Naive thymus-derived CD4-positive, alpha-beta T cell (primary cell): ENCODE results near the gene ARHGAP6. TPM values are rescaled to one million over a fixed set of nuclear protein-coding genes. Genes with fewer than 3 reads are reported as not detected.

ENCODE experiments used
- ATAC-seq: fragments of 150-1000 bp; cut with Tn5 transposase; 2 replicates; pipeline ENCODE4 v1.10.0; 2021; ENCODE audit warnings: mild to moderate bottlenecking, moderate library complexity
- CTCF ChIA-PET: fragments of 350-600 bp; sonication (Branson Sonifier 250); formaldehyde crosslinking; loops from one replicate; lab custom pipeline; 2021; ENCODE audit warnings: antibody characterized with exemption; lab: Charles Lee
- POLR2A ChIA-PET: fragments of 350-600 bp; sonication (Branson Sonifier 250); formaldehyde crosslinking; loops from one replicate; lab custom pipeline; 2021; ENCODE audit warnings: antibody characterized with exemption, inconsistent platforms; lab: Charles Lee
- DNase-seq, 9 donors: peaks; one replicate each; pipeline versions ENCODE4 v3.0.0 to v3.0.0-alpha.2; 2020 to 2022; ENCODE audit warnings: mixed read lengths in 1 of 9
- H3K27ac ChIP-seq: one replicate; pipeline ENCODE4 v1.7.0; 2013; ENCODE audit warnings: mild to moderate bottlenecking, low read depth, low read length, moderate library complexity
- H3K27me3 ChIP-seq, 2 donors: one replicate each; pipeline ENCODE4 v1.7.0; 2013; ENCODE audit warnings: low read length in 2 of 2, mild to moderate bottlenecking in 2 of 2, moderate library complexity in 2 of 2; ENCODE audit not compliant: control insufficient read depth in 2 of 2, insufficient read depth in 2 of 2
- H3K36me3 ChIP-seq, 3 experiments: 1 replicate in 2 of 3; 2 replicates in 1 of 3; pipeline ENCODE4 v1.7.0; 2013; ENCODE audit warnings: low read length in 3 of 3, mild to moderate bottlenecking in 3 of 3, moderate library complexity in 1 of 3; ENCODE audit not compliant: insufficient read depth in 3 of 3, control insufficient read depth in 2 of 3
- H3K4me1 ChIP-seq, 2 donors: one replicate each; pipeline ENCODE4 v1.7.0; 2013; ENCODE audit warnings: low read length in 2 of 2, mild to moderate bottlenecking in 2 of 2, moderate library complexity in 1 of 2; ENCODE audit not compliant: control insufficient read depth in 2 of 2, insufficient read depth in 2 of 2
- H3K4me3 ChIP-seq: 2 replicates; pipeline ENCODE4 v1.7.0; 2013; ENCODE audit warnings: mild to moderate bottlenecking, low read length
- H3K9me3 ChIP-seq, 3 experiments: 1 replicate in 2 of 3; 2 replicates in 1 of 3; pipeline ENCODE4 v1.7.0; 2013; ENCODE audit warnings: low read length in 3 of 3; ENCODE audit not compliant: control insufficient read depth in 2 of 3
- H3K27ac Mint-ChIP-seq, 9 donors: one replicate each; pipeline ENCODE4 v1.8.0; 2020 to 2022; ENCODE audit warnings: mixed read lengths in 9 of 9, mild to moderate bottlenecking in 8 of 9, moderate library complexity in 5 of 9, inconsistent platforms in 2 of 9
- H3K27me3 Mint-ChIP-seq, 5 donors: one replicate each; pipeline ENCODE4 v1.8.0; 2021 to 2022; ENCODE audit warnings: mixed read lengths in 5 of 5, mild to moderate bottlenecking in 1 of 5
- H3K36me3 Mint-ChIP-seq, 5 donors: one replicate each; pipeline ENCODE4 v1.8.0; 2020 to 2022; ENCODE audit warnings: mixed read lengths in 5 of 5, mild to moderate bottlenecking in 3 of 5, inconsistent platforms in 1 of 5
- H3K4me1 Mint-ChIP-seq, 7 donors: one replicate each; pipeline ENCODE4 v1.8.0; 2020 to 2022; ENCODE audit warnings: mixed read lengths in 7 of 7, mild to moderate bottlenecking in 3 of 7, inconsistent platforms in 1 of 7
- H3K4me3 Mint-ChIP-seq, 10 donors: one replicate each; pipeline ENCODE4 v1.8.0; 2020 to 2022; ENCODE audit warnings: mild to moderate bottlenecking in 10 of 10, mixed read lengths in 10 of 10, moderate library complexity in 6 of 10, inconsistent platforms in 2 of 10
- H3K9me3 Mint-ChIP-seq, 11 donors: one replicate each; pipeline ENCODE4 v1.8.0; 2020 to 2022; ENCODE audit warnings: mixed read lengths in 11 of 11, mild to moderate bottlenecking in 4 of 11, inconsistent platforms in 1 of 11, moderate library complexity in 1 of 11
- intact Hi-C, 2 donors: fragments of 100-400 bp; cut with micrococcal nuclease; formaldehyde crosslinking; loops; one replicate each; pipeline ENCODE4 v1.15.1; 2023
- polyA plus RNA-seq, 2 donors: library from polyadenylated mRNA; unstranded; fragments of 300-500 nt; fragmentation: Illumina TruSeq; gene quantifications; one replicate each; pipeline ENCODE4 v1.2.3, GENCODE V29; 2021
- total RNA-seq, 6 experiments: library from RNA in 5 of 6; stranded (reverse) in 5 of 6; gene quantifications; 1 replicate in 5 of 6; 2 replicates in 1 of 6; pipeline ENCODE4 v1.2.3 and lab custom pipeline; 2021 to 2026

Gene ARHGAP6
- total and polyA plus RNA-seq, 7 experiments from 2014 or later: 0.11 to 0.83 TPM; not detected in 5

DNA sequence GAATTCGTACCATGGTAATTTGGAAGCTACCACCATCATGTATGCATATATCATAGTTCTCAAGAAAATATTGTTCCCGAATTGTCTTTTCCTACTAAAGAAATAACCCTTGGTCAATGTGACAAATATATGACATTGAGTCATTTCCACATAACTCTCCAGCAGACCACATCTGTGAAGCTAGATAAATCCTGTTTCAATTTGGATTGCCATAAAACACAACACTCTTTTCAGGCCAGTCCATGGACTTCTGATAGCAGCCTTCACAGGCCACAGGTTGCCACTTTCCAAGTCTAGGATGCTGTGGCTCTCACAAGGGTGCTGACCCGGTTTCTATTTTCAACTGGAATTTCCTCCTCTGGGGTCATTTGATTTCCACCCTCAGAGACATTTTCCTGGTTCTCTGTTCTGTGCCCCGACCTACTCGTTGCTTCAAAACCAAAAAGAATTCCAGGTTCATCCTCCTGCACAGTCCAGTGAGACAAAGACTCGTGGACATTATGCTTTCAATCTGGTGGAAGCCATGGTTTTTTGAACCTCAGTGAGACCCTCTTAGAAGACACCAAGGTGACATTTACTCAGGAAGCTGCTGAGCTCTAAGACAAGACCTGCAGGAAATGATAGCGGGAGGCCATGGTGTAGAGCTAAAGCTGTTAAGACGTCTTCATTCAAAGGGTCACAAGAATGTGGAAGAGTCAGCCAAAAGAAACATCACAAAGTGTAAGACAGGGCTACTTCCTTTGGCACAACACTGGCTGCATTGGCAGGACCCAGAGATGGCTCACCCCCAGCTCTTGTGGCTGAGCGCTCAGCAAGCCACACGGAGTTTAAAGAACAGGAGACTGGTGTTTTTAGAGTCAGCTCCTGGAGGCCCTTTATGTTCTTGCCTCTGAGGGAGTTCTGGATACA lies 252.8 kb downstream of the ARHGAP6 start:
- Histone ChIP-seq H3K9me3 (no peaks in the 10 kb centered on the region), H3K27ac (no peak overlapping the region), H3K4me3 (no peak overlapping the region), H3K4me1 (no peaks in the 10 kb centered on the region), H3K36me3 (no peaks in the 10 kb centered on the region), H3K27me3 (no peaks in the 10 kb centered on the region)
- DNase-seq (no peak), ATAC-seq (no peak)
- peaks cover 0 to 9% (median 0%) of the 10 kb centered on the region in 5 donors for H3K27me3 Mint-ChIP-seq
- POLR2A ChIA-PET: no interaction called here
- intact Hi-C loops: no loop called here
- no peaks in the 10 kb centered on the region for H3K4me1 Mint-ChIP-seq
- CTCF ChIA-PET: no interaction called here
- H3K36me3 Mint-ChIP-seq: no peaks in the 10 kb centered on the region
- H3K27ac Mint-ChIP-seq: no peak overlapping the region
- peaks cover 0 to 4% (median 0%) of the 10 kb centered on the region in 11 donors for H3K9me3 Mint-ChIP-seq
- H3K4me3 Mint-ChIP-seq: no peak overlapping the region

DNA sequence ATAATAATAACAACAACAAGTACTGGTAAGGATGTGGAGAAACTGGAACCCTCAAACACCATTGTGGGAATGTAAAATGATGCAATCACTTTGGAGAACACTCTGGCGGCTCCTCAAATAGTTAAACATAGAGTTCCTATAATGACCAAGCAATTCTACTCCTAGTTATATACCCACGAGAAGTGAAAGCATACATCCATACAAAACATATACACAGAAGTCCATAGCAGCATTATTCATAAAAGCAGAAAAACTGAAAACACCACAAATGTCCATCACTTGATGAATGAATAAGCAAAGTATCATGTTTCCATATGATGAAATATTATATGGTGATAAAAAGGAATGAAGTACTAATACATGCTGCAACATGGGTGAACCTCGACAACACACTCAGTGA lies 255.8 kb downstream of the ARHGAP6 start:
- no peak overlapping the region for H3K27ac Mint-ChIP-seq
- intact Hi-C loops: no loop called here
- H3K27ac ChIP-seq: no peak overlapping the region

DNA sequence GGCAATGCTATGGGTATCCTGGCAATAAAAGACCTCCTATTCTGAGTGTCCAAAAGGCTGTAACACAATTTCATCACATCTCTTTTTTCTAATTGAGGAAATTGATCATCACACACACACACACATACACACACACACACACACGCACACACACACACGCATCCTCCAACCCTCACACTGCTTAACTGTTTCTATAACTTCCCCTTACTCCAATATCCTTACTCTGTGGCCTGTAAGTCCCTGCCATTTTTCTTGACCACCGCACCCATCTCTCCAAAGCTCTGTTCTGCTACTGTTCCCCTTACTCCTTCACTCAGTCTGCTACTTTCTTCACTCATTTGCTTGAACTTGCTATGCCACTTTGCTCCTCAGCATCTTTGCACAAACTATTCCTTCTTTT lies 256.9 kb downstream of the ARHGAP6 start:
- POLR2A ChIA-PET: no interaction called here
- no peak for DNase-seq
- Histone ChIP-seq H3K36me3 (no peaks in the 10 kb centered on the region), H3K4me1 (no peaks in the 10 kb centered on the region), H3K27ac (no peak overlapping the region), H3K4me3 (no peak overlapping the region), H3K9me3 (no peaks in the 10 kb centered on the region), H3K27me3 (no peaks in the 10 kb centered on the region)
- Mint-ChIP-seq H3K4me3 (no peak overlapping the region), H3K27me3 (peaks cover 0 to 9% (median 2%) of the 10 kb centered on the region in 5 donors), H3K9me3 (peaks cover 0 to 4% (median 0%) of the 10 kb centered on the region in 11 donors), H3K4me1 (no peaks in the 10 kb centered on the region), H3K36me3 (no peaks in the 10 kb centered on the region), H3K27ac (no peak overlapping the region)
- intact Hi-C loops: no loop called here
- CTCF ChIA-PET: no interaction called here
- no peak for ATAC-seq

More for the DNA sequence above, 255.8 kb downstream of the ARHGAP6 start:
- H3K36me3 ChIP-seq: no peaks in the 10 kb centered on the region
- no peak overlapping the region for H3K4me3 ChIP-seq
- POLR2A ChIA-PET: no interaction called here
- H3K4me1 Mint-ChIP-seq: no peaks in the 10 kb centered on the region
- H3K4me1 ChIP-seq: no peaks in the 10 kb centered on the region
- no peaks in the 10 kb centered on the region for H3K27me3 ChIP-seq
- no peak for DNase-seq
- H3K27me3 Mint-ChIP-seq: peaks cover 0 to 5% (median 0%) of the 10 kb centered on the region in 5 donors
- H3K9me3 Mint-ChIP-seq: peaks cover 0 to 4% (median 0%) of the 10 kb centered on the region in 11 donors
- no peaks in the 10 kb centered on the region for H3K36me3 Mint-ChIP-seq
- no peaks in the 10 kb centered on the region for H3K9me3 ChIP-seq
- no peak for ATAC-seq
- H3K4me3 Mint-ChIP-seq: no peak overlapping the region
- CTCF ChIA-PET: no interaction called here

DNA sequence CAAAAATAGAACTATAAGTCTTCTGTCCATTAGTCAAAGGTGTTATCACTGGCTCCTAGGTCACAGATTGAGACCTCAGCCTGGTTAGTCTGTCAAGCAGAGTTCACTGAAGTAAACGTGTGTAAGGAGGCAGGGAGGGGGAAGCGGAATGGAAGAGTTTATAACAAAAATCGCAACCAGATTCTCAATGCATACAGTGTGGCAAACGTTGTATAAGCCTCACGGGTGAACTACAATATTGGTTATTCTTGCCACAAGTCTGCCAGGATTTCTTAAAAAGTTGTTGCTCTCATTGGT lies 257.7 kb downstream of the ARHGAP6 start:
- Mint-ChIP-seq H3K27me3 (peaks cover 0 to 9% (median 2%) of the 10 kb centered on the region in 5 donors), H3K4me3 (no peak overlapping the region), H3K27ac (no peak overlapping the region), H3K4me1 (no peaks in the 10 kb centered on the region), H3K9me3 (peaks cover 0 to 4% (median 0%) of the 10 kb centered on the region in 11 donors), H3K36me3 (no peaks in the 10 kb centered on the region)
- Histone ChIP-seq H3K27me3 (no peaks in the 10 kb centered on the region), H3K27ac (no peak overlapping the region), H3K9me3 (no peaks in the 10 kb centered on the region), H3K36me3 (no peaks in the 10 kb centered on the region), H3K4me1 (no peaks in the 10 kb centered on the region), H3K4me3 (no peak overlapping the region)
- POLR2A ChIA-PET: no interaction called here
- no peak for ATAC-seq
- intact Hi-C loops: no loop called here
- no peak for DNase-seq
- CTCF ChIA-PET: no interaction called here

DNA sequence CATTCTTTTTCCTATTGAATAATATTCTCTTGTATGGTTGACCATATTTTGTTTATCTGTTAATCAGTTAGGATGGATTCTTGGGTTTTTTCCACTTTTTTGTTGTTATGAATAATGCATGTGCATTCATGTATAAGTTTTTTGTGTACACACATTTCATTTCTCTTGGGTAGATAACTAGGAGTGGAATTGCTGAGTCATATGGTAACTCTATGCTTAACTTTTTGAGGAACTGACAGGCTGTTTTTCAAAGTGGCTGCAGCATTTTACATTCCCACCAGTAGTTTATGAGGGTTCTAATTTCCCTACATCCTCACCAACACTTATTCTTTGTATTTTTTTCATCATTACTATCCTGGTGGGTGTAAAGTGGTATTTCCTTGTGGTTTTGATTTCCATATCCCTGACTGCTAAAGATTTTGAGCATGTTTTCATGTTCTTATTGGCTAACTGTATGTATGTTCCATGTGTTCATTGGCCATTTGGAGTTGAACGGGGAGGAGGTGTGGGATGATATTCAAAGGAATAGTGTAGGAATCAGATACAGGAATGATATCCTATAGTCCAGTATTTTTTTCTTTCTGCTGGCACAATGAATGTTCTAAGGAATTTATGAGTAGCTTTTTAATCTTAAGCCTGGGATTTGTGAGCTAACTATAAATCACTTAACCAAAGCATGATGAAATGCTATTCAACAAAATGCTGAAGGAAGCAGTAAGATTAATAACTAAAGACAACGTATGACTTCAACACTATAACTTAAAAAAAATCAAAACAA lies 258.2 kb downstream of the ARHGAP6 start:
- H3K4me1 Mint-ChIP-seq: no peaks in the 10 kb centered on the region
- no peaks in the 10 kb centered on the region for H3K36me3 Mint-ChIP-seq
- Histone ChIP-seq H3K4me3 (no peak overlapping the region), H3K9me3 (no peaks in the 10 kb centered on the region), H3K27ac (no peak overlapping the region), H3K4me1 (no peaks in the 10 kb centered on the region), H3K27me3 (no peaks in the 10 kb centered on the region), H3K36me3 (no peaks in the 10 kb centered on the region)
- ATAC-seq (no peak), DNase-seq (no peak)
- H3K27me3 Mint-ChIP-seq: peaks cover 0 to 9% (median 2%) of the 10 kb centered on the region in 5 donors
- ChIA-PET CTCF (no interaction called here), POLR2A (no interaction called here)
- H3K9me3 Mint-ChIP-seq: peaks cover 0 to 4% (median 0%) of the 10 kb centered on the region in 11 donors
- intact Hi-C loops: no loop called here
- no peak overlapping the region for H3K4me3 Mint-ChIP-seq
- no peak overlapping the region for H3K27ac Mint-ChIP-seq

DNA sequence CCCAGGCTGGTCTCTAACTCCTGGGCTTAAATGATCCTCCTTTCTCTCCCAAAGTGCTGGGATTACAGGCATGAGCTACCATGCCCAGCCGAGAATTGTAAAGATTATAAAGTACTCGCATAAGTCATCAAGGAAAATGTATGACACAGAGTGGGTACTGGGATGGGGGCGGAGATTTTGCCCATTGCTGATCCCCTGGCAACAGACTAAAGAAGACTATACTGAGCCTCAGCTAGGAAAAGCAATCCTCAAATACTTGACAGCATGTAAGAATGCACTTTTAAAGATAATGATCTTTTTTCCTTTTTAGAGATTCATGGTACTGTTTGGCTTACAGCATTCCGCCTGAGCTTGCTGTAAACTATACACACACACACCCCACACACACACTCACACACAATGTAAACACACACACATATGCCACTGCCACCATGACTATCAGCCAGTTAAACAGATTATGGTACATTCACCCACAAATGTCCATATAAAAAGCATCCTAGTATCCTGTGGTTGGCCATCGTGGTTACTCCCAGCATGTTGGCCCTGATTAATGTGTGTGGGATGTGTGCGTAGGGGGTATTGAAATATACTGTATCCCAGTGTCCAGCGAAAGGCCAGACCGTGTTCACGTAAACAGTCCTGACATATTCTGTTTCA lies 259.5 kb downstream of the ARHGAP6 start:
- ChIA-PET POLR2A (no interaction called here), CTCF (no interaction called here)
- H3K36me3 ChIP-seq: no peaks in the 10 kb centered on the region
- H3K27me3 ChIP-seq: no peaks in the 10 kb centered on the region
- H3K4me1 ChIP-seq: no peaks in the 10 kb centered on the region
- intact Hi-C loops: no loop called here
- H3K4me1 Mint-ChIP-seq: no peaks in the 10 kb centered on the region
- no peaks in the 10 kb centered on the region for H3K9me3 ChIP-seq
- no peak for ATAC-seq
- no peak overlapping the region for H3K4me3 Mint-ChIP-seq
- peaks cover 0 to 9% (median 2%) of the 10 kb centered on the region in 5 donors for H3K27me3 Mint-ChIP-seq
- H3K27ac ChIP-seq: no peak overlapping the region
- no peak overlapping the region for H3K27ac Mint-ChIP-seq
- H3K9me3 Mint-ChIP-seq: peaks cover 0 to 4% (median 0%) of the 10 kb centered on the region in 11 donors
- no peak overlapping the region for H3K4me3 ChIP-seq
- no peaks in the 10 kb centered on the region for H3K36me3 Mint-ChIP-seq
- DNase-seq: no peak
